PFSK-1 (cell line): ENCODE results near the gene KCNS3.

ENCODE experiments used
- FOXP2 ChIP-seq: optimal IDR thresholded peaks from 2 replicates; pipeline ENCODE3; 2011; ENCODE audit warnings: borderline replicate concordance, control low read depth, inconsistent platforms; ENCODE audit not compliant: insufficient read depth; ENCODE audit errors: extremely low read length, extremely low read depth
- POLR2AphosphoS5 ChIP-seq: IDR thresholded peaks from 2 replicates; pipeline ENCODE4 v1.6.1; 2012; ENCODE audit warnings: low read depth, mild to moderate bottlenecking, control low read depth, low read length, moderate library complexity
- SIN3A ChIP-seq: IDR thresholded peaks from 2 replicates; pipeline ENCODE4 v1.6.1; 2012; ENCODE audit warnings: mild to moderate bottlenecking, low read length, moderate library complexity, borderline replicate concordance; ENCODE audit not compliant: insufficient read depth
- TAF1 ChIP-seq: IDR thresholded peaks from 2 replicates; pipeline ENCODE4 v1.6.1; 2012; ENCODE audit warnings: low read length, control low read depth, borderline replicate concordance; ENCODE audit not compliant: insufficient read depth
- TF ChIP-seq, protein P1 (sequence below), 2 experiments: IDR thresholded peaks; 2 replicates each; pipeline versions ENCODE4 v1.6.1 to v1.8.0; 2011 to 2012; ENCODE audit warnings: low read depth in 2 of 2, low read length in 2 of 2, control low read depth in 1 of 2, inconsistent platforms in 1 of 2, mild to moderate bottlenecking in 1 of 2, moderate library complexity in 1 of 2; ENCODE audit not compliant: insufficient read depth in 1 of 2

The KCNS3 gene

DNA sequence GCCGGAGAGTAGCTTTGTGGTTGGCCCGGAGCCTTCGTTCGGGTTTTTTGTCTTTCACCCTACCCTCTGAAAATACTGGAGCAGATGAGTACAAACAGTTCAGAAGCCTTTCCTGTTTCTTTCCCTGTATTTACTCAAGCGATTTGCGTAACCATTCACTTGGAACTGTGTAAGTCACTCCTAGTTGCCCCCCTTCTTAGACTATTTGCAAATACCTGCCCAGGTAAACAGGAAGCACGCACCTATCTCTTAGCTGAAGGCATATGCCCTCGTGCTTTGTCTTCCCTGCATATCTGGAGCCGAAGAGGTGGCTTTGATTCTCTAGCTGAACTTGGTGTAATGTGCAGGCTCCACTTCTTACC lies 1.4 kb downstream of the KCNS3 start:
- TF ChIP-seq SIN3A = no peak

DNA sequence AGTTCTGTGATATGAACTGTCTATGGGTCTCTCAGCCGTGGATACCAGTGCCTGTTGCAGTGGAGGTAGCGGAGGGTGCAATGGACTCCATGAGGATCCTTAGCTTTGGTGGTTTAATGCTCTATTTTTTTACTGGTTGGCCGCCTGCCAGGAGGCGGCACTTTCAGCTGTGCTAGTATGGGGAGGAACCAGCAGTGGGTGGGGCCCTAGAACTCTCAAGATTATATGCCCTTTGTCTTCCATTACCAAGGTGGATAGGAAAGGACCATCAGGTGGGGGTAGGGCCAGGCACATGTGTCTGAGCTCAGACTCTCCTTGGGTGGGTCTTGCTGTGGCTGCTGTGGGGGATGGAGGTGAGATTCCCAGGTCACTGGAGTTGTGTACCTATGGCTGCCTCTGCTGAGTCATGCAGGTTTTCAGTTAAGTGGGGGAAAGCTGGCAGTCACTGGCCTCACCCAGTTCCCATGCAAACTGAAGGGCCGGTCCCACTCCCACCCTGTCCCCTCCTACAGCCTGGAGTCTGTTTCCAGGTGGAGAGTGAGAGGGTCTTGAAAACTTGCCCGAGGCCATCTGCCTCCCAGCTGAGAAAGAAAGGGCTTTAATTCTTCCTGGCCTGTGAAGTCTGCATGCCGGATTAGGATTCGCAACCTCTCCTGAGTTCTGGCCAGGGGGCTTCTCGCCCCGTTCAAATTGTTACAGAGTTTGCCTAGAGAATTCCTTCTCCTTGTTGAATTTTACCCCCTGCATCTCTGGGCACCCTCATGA lies 14.5 kb downstream of the KCNS3 start:
- TF ChIP-seq, protein P1, sequence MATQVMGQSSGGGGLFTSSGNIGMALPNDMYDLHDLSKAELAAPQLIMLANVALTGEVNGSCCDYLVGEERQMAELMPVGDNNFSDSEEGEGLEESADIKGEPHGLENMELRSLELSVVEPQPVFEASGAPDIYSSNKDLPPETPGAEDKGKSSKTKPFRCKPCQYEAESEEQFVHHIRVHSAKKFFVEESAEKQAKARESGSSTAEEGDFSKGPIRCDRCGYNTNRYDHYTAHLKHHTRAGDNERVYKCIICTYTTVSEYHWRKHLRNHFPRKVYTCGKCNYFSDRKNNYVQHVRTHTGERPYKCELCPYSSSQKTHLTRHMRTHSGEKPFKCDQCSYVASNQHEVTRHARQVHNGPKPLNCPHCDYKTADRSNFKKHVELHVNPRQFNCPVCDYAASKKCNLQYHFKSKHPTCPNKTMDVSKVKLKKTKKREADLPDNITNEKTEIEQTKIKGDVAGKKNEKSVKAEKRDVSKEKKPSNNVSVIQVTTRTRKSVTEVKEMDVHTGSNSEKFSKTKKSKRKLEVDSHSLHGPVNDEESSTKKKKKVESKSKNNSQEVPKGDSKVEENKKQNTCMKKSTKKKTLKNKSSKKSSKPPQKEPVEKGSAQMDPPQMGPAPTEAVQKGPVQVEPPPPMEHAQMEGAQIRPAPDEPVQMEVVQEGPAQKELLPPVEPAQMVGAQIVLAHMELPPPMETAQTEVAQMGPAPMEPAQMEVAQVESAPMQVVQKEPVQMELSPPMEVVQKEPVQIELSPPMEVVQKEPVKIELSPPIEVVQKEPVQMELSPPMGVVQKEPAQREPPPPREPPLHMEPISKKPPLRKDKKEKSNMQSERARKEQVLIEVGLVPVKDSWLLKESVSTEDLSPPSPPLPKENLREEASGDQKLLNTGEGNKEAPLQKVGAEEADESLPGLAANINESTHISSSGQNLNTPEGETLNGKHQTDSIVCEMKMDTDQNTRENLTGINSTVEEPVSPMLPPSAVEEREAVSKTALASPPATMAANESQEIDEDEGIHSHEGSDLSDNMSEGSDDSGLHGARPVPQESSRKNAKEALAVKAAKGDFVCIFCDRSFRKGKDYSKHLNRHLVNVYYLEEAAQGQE (IDR thresholded peaks at IDR 0.05; ENCODE audit: insufficient read depth in 1 of 2, low read depth in 2 of 2, low read length in 2 of 2) = no peak
- TF ChIP-seq POLR2AphosphoS5 = no peak

DNA sequence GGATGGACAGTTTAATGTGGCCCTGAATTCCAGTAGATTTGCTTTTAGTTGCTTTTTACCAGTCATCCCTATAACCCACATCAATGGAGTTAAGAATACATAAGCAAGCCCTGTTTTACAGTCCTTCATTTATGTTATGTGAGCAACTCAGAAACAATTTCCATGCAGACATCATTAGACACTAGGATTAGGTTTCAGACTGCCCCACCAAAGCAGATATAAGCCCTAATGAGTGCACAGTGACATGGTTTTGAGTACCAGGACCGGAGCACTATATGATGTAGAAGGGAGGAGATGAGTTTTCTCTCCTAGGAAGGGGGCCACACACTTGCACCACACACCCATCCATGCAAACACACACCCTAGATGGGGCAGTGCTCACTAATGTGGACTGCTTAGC lies 15.5 kb downstream of the KCNS3 start:
- TF ChIP-seq POLR2AphosphoS5 (no peak), TAF1 (no peak), SIN3A (no peak), FOXP2 (no peak)
- TF ChIP-seq, protein P1 (IDR thresholded peaks at IDR 0.05; ENCODE audit: insufficient read depth in 1 of 2, low read depth in 2 of 2, low read length in 2 of 2) = no peak

DNA sequence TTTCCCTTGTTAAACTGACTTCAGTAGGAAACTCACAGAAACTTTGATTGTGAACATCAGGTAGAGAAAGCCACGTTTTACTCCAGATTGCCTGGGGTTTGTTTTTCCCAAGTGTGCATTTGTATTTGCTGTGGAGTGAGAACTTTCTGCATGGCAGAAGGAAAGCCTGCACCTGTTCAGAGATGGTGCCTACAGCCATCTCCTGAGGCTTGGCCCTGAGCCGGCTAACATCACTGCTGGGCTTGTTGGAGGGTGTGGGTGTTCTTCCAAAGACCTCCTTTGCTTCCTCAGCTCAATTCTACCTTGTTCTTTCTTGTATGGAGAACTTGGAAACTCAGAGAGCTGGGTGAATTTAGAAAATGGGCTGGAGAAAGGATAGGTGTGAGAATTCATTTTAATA lies 16.1 kb downstream of the KCNS3 start:
- no peak for TF ChIP-seq FOXP2
- TF ChIP-seq POLR2AphosphoS5 = no peak
- no peak for TF ChIP-seq SIN3A
- TF ChIP-seq, protein P1 (IDR thresholded peaks at IDR 0.05; ENCODE audit: insufficient read depth in 1 of 2, low read depth in 2 of 2, low read length in 2 of 2) = no peak
- no peak for TF ChIP-seq TAF1

DNA sequence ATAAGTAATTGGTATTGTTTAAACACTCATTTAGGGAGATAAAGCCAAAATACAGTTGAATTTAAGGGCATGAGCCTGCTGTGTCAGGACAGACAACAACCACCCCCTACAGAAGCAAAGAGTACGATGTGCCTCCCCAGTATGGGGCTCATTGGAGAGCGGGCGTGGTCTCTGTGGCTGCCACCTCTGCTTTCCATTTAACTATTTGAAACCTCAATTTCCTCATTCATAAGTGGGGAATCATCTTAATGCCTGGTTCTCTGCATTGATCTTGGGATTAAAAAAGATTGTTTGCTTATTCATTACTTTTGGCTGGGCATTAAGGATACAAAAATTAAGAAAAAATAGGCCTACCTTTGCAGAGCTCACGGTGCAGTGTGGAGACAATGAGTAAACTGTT lies 21.4 kb downstream of the KCNS3 start:
- TF ChIP-seq POLR2AphosphoS5 = no peak
- TF ChIP-seq, protein P1 (IDR thresholded peaks at IDR 0.05; ENCODE audit: insufficient read depth in 1 of 2, low read depth in 2 of 2, low read length in 2 of 2) = no peak
- no peak for TF ChIP-seq FOXP2
- no peak for TF ChIP-seq TAF1
- TF ChIP-seq SIN3A = no peak
